Measurements from ENCODE around the gene FNDC1.

- TF ChIP-seq POLR2AphosphoS5 (IDR thresholded peaks at IDR 0.05; ENCODE audit: low read length), result no peak
- no peak for TF ChIP-seq MAX (IDR thresholded peaks at IDR 0.05; ENCODE audit: low read depth, low read length)
- no peak for TF ChIP-seq CTCF (IDR thresholded peaks at IDR 0.05 in 2 of 3, conservative IDR thresholded peaks at IDR 0.05 in 1 of 3; ENCODE audit: control insufficient read depth in 2 of 3, extremely low read depth in 1 of 3, insufficient read depth in 1 of 3, low read depth in 3 of 3, low read length in 3 of 3)
- TF ChIP-seq DPF2 (IDR thresholded peaks at IDR 0.05), result no peak
- TF ChIP-seq ETV6 (conservative IDR thresholded peaks at IDR 0.05 in 1 of 2, IDR thresholded peaks at IDR 0.05 in 1 of 2; ENCODE audit: borderline replicate concordance in 1 of 2, low read depth in 1 of 2), result no peak
Observed at GRCh38 chr6:159119791-159120190, 49.4 kb upstream of the FNDC1 start.
